ENCODE results near the gene SBSN.

SBSN gene

GRCh38 chr19:35528218-35529038 is at the start of gene SBSN:
Gene SBSN, minus strand, starts transcription at chr19:35528311. Its CDS starts 30 bp downstream, at chr19:35528281.
- in situ Hi-C loops (cut with MboI; ENCODE audit: low sequenced_read_pairs) = no loop called here

- in situ Hi-C loops (cut with MboI; ENCODE audit: low sequenced_read_pairs) = no loop called here
These were observed 43.4 kb upstream of the SBSN start for GRCh38 chr19:35571406-35571965.

- in situ Hi-C loops (cut with MboI; ENCODE audit: low sequenced_read_pairs) = no loop called here
These were observed 41.2 kb upstream of the SBSN start for GRCh38 chr19:35569281-35569781.

GRCh38 chr19:35566738-35567137 is 38.6 kb upstream of the SBSN start:
- in situ Hi-C loops (cut with MboI; ENCODE audit: low sequenced_read_pairs) = no loop called here

- in situ Hi-C loops (cut with MboI; ENCODE audit: low sequenced_read_pairs) = no loop called here
These were observed 37.1 kb upstream of the SBSN start for GRCh38 chr19:35565016-35565856.

GRCh38 chr19:35563207-35563829 is 35.2 kb upstream of the SBSN start, which contains the start of gene ATP4A:
Gene ATP4A, minus strand, starts transcription at chr19:35563658. Its CDS starts 29 bp downstream, at chr19:35563629.
- in situ Hi-C loops (cut with MboI; ENCODE audit: low sequenced_read_pairs) = no loop called here

- in situ Hi-C loops (cut with MboI; ENCODE audit: low sequenced_read_pairs) = no loop called here
These were observed 34.7 kb upstream of the SBSN start for GRCh38 chr19:35562776-35563175.

GRCh38 chr19:35562336-35562735 is 34.2 kb upstream of the SBSN start:
- in situ Hi-C loops (cut with MboI; ENCODE audit: low sequenced_read_pairs) = no loop called here

GRCh38 chr19:35561436-35561835 is 33.3 kb upstream of the SBSN start:
- in situ Hi-C loops (cut with MboI; ENCODE audit: low sequenced_read_pairs) = no loop called here

GRCh38 chr19:35560677-35561076 is 32.6 kb upstream of the SBSN start:
- in situ Hi-C loops (cut with MboI; ENCODE audit: low sequenced_read_pairs) = no loop called here

GRCh38 chr19:35560271-35560670 is 32.2 kb upstream of the SBSN start:
- in situ Hi-C loops (cut with MboI; ENCODE audit: low sequenced_read_pairs) = no loop called here

- in situ Hi-C loops (cut with MboI; ENCODE audit: low sequenced_read_pairs) = no loop called here
These were observed 31.7 kb upstream of the SBSN start for GRCh38 chr19:35559781-35560180.

GRCh38 chr19:35559281-35559659 is 31.2 kb upstream of the SBSN start:
- in situ Hi-C loops (cut with MboI; ENCODE audit: low sequenced_read_pairs) = no loop called here

- in situ Hi-C loops (cut with MboI; ENCODE audit: low sequenced_read_pairs) = no loop called here
These were observed 30.5 kb upstream of the SBSN start for GRCh38 chr19:35558400-35559280.

GRCh38 chr19:35557539-35558399 is 29.7 kb upstream of the SBSN start:
- in situ Hi-C loops (cut with MboI; ENCODE audit: low sequenced_read_pairs) = no loop called here

- in situ Hi-C loops (cut with MboI; ENCODE audit: low sequenced_read_pairs) = no loop called here
These were observed 28.9 kb upstream of the SBSN start for GRCh38 chr19:35556846-35557538.

GRCh38 chr19:35556025-35556590 is 28.0 kb upstream of the SBSN start:
- in situ Hi-C loops (cut with MboI; ENCODE audit: low sequenced_read_pairs) = no loop called here

Data from HL-60/S4 (cell line).